Neuron (in vitro differentiated cells): ENCODE results near the gene PLTP.
"Not testable (repeated sequence)": the region's sequence is repeated elsewhere in the genome, so short reads cannot be mapped to it uniquely, and the experiment has no call there.

ENCODE experiments used
- H2AFZ ChIP-seq: one replicate; pipeline ENCODE4 v1.6.1; 2013; ENCODE audit warnings: low read depth, mild to moderate bottlenecking, inconsistent platforms, low read length, moderate library complexity
- H3K27me3 ChIP-seq: one replicate; pipeline ENCODE4 v1.6.1; 2013; ENCODE audit warnings: low read length; ENCODE audit not compliant: insufficient read depth
- H3K36me3 ChIP-seq: one replicate; pipeline ENCODE4 v1.6.1; 2013; ENCODE audit warnings: low read length; ENCODE audit not compliant: insufficient read depth
- H3K4me1 ChIP-seq: one replicate; pipeline ENCODE4 v1.6.1; 2013; ENCODE audit warnings: low read length; ENCODE audit not compliant: insufficient read depth
- H3K4me3 ChIP-seq: 2 replicates; pipeline ENCODE4 v1.5.1; 2013; ENCODE audit warnings: mild to moderate bottlenecking, low read length, moderate library complexity
- H3K9me3 ChIP-seq: one replicate; pipeline ENCODE4 v1.6.1; 2013; ENCODE audit warnings: low read length

PLTP gene

GRCh38 chr20:45937765-45938164, 25.8 kb upstream of the PLTP start:
- no peaks in the 10 kb centered on the region for H3K9me3 ChIP-seq

GRCh38 chr20:45935416-45936046, 23.6 kb upstream of the PLTP start:
- Histone ChIP-seq H3K4me1 (peaks cover 17% of the 10 kb centered on the region), H3K4me3 (peak overlapping the region; percentile 98), H3K27me3 (no peaks in the 10 kb centered on the region), H3K9me3 (no peaks in the 10 kb centered on the region), H3K36me3 (peaks cover 35% of the 10 kb centered on the region), H2AFZ (peak overlapping the region; percentile 67)

More at GRCh38 chr20:45937765-45938164, 25.8 kb upstream of the PLTP start:
- H3K27me3 ChIP-seq, result no peaks in the 10 kb centered on the region
- peaks cover 45% of the 10 kb centered on the region for H3K36me3 ChIP-seq
- no peak overlapping the region for H2AFZ ChIP-seq
- no peak overlapping the region for H3K4me3 ChIP-seq
- peaks cover 17% of the 10 kb centered on the region for H3K4me1 ChIP-seq

- Histone ChIP-seq H3K9me3 (no peaks in the 10 kb centered on the region), H3K4me1 (peaks cover 17% of the 10 kb centered on the region), H2AFZ (peak within 1 kb of the TSS; percentile 67), H3K4me3 (peak within 1 kb of the TSS; percentile 98), H3K36me3 (peaks cover 28% of the 10 kb centered on the region), H3K27me3 (no peaks in the 10 kb centered on the region)
These were observed 22.8 kb upstream of the PLTP start, which contains the start of gene PCIF1 for GRCh38 chr20:45934586-45935415. Gene PCIF1 (plus strand): TSS chr20:45934683. CDS start chr20:45939000, 4,317 bp downstream.

- no peak overlapping the region for H2AFZ ChIP-seq
- peaks cover 21% of the 10 kb centered on the region for H3K36me3 ChIP-seq
- H3K4me1 ChIP-seq, result peaks cover 17% of the 10 kb centered on the region
- H3K4me3 ChIP-seq, result peak overlapping the region; percentile 72
- no peaks in the 10 kb centered on the region for H3K9me3 ChIP-seq
- H3K27me3 ChIP-seq, result no peaks in the 10 kb centered on the region
These were observed 22.2 kb upstream of the PLTP start for GRCh38 chr20:45934046-45934585.

GRCh38 chr20:45933266-45934045, 21.5 kb upstream of the PLTP start:
- H3K4me3 ChIP-seq, result peak overlapping the region; percentile 72
- H3K27me3 ChIP-seq, result no peaks in the 10 kb centered on the region
- peaks cover 17% of the 10 kb centered on the region for H3K4me1 ChIP-seq
- H2AFZ ChIP-seq, result no peak overlapping the region
- H3K36me3 ChIP-seq, result peaks cover 14% of the 10 kb centered on the region
- H3K9me3 ChIP-seq, result no peaks in the 10 kb centered on the region

GRCh38 chr20:45931680-45932079, 19.7 kb upstream of the PLTP start:
- H3K9me3 ChIP-seq, H3K4me3 ChIP-seq, H3K27me3 ChIP-seq, H2AFZ ChIP-seq, H3K36me3 ChIP-seq: not testable (repeated sequence)
- H3K4me1 ChIP-seq, result peaks cover 17% of the 10 kb centered on the region

- no peaks in the 10 kb centered on the region for H3K27me3 ChIP-seq
These were observed 15.3 kb upstream of the PLTP start for GRCh38 chr20:45927071-45927878.

GRCh38 chr20:45926731-45927070, 14.7 kb upstream of the PLTP start:
- no peaks in the 10 kb centered on the region for H3K9me3 ChIP-seq
- no peaks in the 10 kb centered on the region for H3K4me1 ChIP-seq
- H3K36me3 ChIP-seq, result no peaks in the 10 kb centered on the region
- H2AFZ ChIP-seq, result no peak overlapping the region
- no peak overlapping the region for H3K4me3 ChIP-seq
- H3K27me3 ChIP-seq, result no peaks in the 10 kb centered on the region

More at GRCh38 chr20:45927071-45927878, 15.3 kb upstream of the PLTP start:
- H3K4me3 ChIP-seq, result no peak overlapping the region
- H3K36me3 ChIP-seq, result no peaks in the 10 kb centered on the region
- no peak overlapping the region for H2AFZ ChIP-seq
- no peaks in the 10 kb centered on the region for H3K4me1 ChIP-seq
- no peaks in the 10 kb centered on the region for H3K9me3 ChIP-seq

- H3K9me3 ChIP-seq, result no peaks in the 10 kb centered on the region
- H3K36me3 ChIP-seq, result no peaks in the 10 kb centered on the region
- no peak overlapping the region for H2AFZ ChIP-seq
These were observed 14.0 kb upstream of the PLTP start for GRCh38 chr20:45925821-45926506.

GRCh38 chr20:45924391-45925261, 12.7 kb upstream of the PLTP start:
- Histone ChIP-seq H3K27me3 (no peaks in the 10 kb centered on the region), H3K9me3 (no peaks in the 10 kb centered on the region), H3K4me1 (no peaks in the 10 kb centered on the region), H3K36me3 (no peaks in the 10 kb centered on the region), H2AFZ (no peak overlapping the region), H3K4me3 (no peak overlapping the region)

More at GRCh38 chr20:45925821-45926506, 14.0 kb upstream of the PLTP start:
- Histone ChIP-seq H3K27me3 (no peaks in the 10 kb centered on the region), H3K4me1 (no peaks in the 10 kb centered on the region), H3K4me3 (no peak overlapping the region)
